ENCODE results near the gene SLC39A1.
"Not testable (repeated sequence)": the region's sequence is repeated elsewhere in the genome, so short reads cannot be mapped to it uniquely, and the experiment has no call there.

SLC39A1 gene

DNA sequence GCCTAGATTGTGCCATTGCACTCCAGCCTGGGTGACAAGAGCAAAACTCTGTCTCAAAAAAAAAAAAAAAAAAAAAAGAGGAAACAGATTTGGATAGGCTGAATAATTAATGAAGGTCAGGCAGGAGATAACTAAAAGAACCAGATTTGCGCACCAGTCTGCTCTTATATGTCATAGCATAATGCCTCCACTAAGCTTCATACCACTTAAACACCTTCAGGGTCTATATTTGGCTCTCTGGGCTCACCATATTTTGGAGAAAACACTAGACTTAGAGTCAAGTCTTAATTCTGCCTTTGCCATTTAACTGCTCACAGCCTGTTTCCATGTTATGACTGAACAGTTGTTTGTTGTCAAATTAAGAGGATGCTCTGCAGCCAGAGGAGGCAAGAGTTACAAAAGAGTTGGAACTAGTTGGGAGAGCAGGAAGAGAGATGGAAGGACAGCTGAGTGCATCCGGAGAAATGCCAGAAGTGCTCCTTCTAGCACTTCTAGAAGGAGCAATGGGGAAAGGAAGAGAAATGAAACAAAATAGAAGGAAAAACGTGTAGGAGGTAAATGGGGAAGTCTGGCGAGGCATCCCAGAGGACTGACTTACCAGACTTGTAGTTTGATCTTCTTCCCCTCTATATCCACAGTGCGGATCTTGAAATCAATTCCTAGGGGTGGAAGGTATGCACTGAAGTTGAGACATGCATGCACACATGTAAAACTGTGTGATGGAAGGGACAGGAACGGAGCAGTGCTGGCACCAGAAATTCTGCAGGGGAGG lies 21.0 kb upstream of the SLC39A1 start:
- DNase-seq (ENCODE audit: low spot score) = no peak
- TF ChIP-seq, protein P1, sequence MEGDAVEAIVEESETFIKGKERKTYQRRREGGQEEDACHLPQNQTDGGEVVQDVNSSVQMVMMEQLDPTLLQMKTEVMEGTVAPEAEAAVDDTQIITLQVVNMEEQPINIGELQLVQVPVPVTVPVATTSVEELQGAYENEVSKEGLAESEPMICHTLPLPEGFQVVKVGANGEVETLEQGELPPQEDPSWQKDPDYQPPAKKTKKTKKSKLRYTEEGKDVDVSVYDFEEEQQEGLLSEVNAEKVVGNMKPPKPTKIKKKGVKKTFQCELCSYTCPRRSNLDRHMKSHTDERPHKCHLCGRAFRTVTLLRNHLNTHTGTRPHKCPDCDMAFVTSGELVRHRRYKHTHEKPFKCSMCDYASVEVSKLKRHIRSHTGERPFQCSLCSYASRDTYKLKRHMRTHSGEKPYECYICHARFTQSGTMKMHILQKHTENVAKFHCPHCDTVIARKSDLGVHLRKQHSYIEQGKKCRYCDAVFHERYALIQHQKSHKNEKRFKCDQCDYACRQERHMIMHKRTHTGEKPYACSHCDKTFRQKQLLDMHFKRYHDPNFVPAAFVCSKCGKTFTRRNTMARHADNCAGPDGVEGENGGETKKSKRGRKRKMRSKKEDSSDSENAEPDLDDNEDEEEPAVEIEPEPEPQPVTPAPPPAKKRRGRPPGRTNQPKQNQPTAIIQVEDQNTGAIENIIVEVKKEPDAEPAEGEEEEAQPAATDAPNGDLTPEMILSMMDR (IDR thresholded peaks at IDR 0.05; ENCODE audit: extremely low read depth, missing control alignments) = no peak

DNA sequence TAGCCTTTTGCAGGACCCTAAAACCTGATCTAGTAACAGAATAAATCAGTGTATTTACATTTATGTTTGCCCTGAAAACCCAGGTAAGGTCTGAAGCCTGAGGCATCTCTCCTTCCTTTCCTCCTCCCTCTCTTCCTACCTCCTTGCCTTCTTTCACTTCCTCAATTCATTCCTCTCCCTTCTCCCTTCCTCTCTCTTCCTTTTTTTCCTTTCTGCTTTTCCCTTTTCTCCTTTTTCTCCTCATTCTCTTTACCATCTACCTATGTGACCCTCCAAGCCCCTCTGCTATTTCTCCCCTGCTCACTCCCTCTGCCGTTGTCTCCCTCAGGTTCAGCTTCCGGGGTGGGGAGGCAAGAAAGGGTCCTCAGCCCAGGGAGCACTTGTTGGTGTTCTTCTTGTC lies 18.4 kb upstream of the SLC39A1 start:
- DNase-seq (ENCODE audit: low spot score) = not testable (repeated sequence)

DNA sequence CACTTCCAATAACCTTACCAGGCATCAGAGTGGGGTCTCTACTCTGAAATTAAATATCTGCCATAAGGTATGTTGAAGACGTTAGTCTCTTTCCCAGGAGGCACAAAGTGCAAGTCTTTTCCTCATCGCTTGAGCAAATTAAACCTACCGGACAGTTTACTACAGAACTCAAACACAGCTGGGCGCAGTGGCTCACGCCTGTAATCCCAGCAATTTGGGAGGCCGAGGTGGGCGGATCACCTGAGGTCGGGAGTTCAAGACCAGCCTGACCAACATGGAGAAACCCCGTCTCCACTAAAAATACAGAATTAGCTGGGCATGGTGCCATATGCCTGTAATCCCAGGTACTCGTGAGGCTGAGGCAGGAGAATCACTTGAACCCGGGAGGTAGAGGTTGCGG lies 15.8 kb upstream of the SLC39A1 start:
- not testable (repeated sequence) for DNase-seq (ENCODE audit: low spot score)

GRCh38 chr1:153978274-153978909 lies 15.1 kb upstream of the SLC39A1 start:
- TF ChIP-seq, protein P1 (IDR thresholded peaks at IDR 0.05; ENCODE audit: extremely low read depth, missing control alignments) = no peak
- no peak for DNase-seq (ENCODE audit: low spot score)

DNA sequence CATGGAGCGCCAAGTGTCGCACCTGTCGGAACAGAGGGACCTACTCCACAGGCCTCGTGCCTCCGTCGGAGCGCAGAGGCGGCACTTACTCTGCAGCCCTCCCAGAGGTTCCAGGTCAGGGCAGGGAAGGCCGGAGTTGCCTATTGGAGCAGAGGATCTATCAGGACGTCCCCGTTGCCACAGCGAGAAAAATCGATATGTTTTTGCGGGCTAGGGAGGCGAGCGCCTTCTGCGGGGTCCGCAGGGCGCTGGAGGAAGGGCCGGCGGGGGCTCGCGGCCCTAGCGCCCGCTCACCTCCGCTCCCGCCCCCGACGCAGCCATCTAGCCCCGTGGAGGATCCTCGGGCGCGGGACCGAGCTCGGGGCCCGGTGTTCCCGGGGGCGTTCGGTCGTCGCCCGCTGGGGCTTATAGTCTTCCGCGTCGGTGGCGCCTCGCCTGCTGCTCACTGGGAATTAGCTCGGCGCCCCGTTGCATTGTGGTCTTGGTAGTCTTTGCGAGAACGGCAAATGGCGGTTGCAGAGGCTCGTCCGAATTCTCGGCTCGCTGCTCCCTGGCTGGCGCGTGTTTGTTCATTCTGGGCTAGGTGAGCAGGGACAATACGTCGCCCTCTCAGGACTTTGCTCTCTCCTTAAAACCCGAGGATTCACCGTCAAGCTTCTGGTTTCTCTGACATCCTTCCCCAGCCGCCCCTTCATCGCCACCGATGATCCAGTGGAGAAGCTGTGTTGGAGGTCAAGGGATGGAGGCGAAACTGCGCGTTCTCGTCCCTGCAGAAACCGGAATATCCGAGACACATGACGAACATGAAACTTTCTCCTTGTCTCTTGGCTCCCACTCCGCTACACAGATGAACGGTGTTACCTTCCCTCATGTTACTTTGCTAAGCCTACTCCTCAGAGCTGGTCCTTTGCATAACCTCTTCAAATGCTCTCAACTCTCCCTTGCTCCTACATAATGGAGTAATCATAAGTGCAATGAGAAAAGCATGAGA lies 14.2 kb upstream of the SLC39A1 start, which contains the start of gene JTB:
Gene JTB, minus strand, starts transcription at position 425 of the 991 bp plus-strand sequence. Its CDS starts 422 bp downstream, at position 3.
- peak; percentile 91 for DNase-seq (ENCODE audit: low spot score)
- TF ChIP-seq, protein P1 (IDR thresholded peaks at IDR 0.05; ENCODE audit: extremely low read depth, missing control alignments) = no peak

GRCh38 chr1:153976819-153977249 lies 13.5 kb upstream of the SLC39A1 start:
- TF ChIP-seq, protein P1 (IDR thresholded peaks at IDR 0.05; ENCODE audit: extremely low read depth, missing control alignments) = no peak

DNA sequence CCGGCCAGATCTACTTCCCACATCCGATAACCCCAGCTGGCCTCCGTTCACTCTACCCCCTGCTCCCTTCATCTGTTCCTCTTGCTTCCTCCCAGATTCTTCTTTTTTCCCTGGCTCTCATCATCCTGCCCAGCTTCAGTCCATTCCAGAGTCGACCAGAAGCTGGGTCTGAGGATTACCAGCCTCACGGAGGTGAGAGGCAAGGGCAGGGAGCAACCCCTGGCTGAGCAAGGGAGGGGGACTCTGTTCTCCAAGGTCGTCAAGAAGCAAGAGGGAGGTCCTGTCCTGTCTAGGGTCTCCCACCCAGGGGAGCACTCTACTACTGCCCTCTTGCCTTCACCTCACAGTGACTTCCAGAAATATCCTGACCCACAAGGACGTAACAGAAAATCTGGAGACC lies 10.2 kb upstream of the SLC39A1 start:
- DNase-seq (ENCODE audit: low spot score) = no peak
- TF ChIP-seq, protein P1 (IDR thresholded peaks at IDR 0.05; ENCODE audit: extremely low read depth, missing control alignments) = no peak

More at GRCh38 chr1:153976819-153977249, 13.5 kb upstream of the SLC39A1 start:
- DNase-seq (ENCODE audit: low spot score) = no peak

- no peak for DNase-seq (ENCODE audit: low spot score)
- TF ChIP-seq, protein P1 (IDR thresholded peaks at IDR 0.05; ENCODE audit: extremely low read depth, missing control alignments) = no peak
Measured at GRCh38 chr1:153973071-153973470, 9.7 kb upstream of the SLC39A1 start.

Measured in GM20000 (cell line).